C4-2B (cell line): ENCODE data around the gene MOB3B.
"Not testable (repeated sequence)": the region's sequence is repeated elsewhere in the genome, so short reads cannot be mapped to it uniquely, and the experiment has no call there.

Source experiments
- H3K27ac ChIP-seq: fragments of 450-650 bp; 2 replicates; pipeline ENCODE4 v1.5.1; 2017
- ZFX ChIP-seq: fragments of 450-650 bp; IDR thresholded peaks from 2 replicates; pipeline ENCODE4 v1.6.1; 2017
- TF ChIP-seq, protein P1 (sequence below): fragments of 450-650 bp; conservative IDR thresholded peaks from 2 replicates; pipeline ENCODE4 v1.5.1; 2017; ENCODE audit warnings: mild to moderate bottlenecking

MOB3B gene

DNA sequence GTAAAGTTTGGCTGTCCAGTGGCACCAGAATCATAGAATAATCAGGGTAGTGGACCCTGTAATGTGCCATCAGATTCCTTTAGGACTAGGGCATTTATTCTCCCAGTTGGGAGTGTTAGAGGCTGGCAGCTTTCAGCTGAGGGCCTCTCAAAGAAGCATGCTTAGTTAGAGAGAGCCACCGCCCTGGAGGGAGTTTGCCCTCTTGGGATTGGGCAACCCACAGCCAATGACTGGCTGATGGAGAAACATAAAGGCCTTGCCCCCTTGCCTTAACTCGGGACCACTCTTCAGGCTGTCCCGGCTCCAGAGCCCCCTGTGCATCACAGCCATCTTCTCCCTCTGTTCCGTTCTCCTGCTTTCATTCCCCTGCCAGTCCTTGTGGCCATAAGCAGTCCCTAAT is 26.0 kb downstream of the MOB3B start:
- no peak overlapping the region for H3K27ac ChIP-seq
- TF ChIP-seq, protein P1, sequence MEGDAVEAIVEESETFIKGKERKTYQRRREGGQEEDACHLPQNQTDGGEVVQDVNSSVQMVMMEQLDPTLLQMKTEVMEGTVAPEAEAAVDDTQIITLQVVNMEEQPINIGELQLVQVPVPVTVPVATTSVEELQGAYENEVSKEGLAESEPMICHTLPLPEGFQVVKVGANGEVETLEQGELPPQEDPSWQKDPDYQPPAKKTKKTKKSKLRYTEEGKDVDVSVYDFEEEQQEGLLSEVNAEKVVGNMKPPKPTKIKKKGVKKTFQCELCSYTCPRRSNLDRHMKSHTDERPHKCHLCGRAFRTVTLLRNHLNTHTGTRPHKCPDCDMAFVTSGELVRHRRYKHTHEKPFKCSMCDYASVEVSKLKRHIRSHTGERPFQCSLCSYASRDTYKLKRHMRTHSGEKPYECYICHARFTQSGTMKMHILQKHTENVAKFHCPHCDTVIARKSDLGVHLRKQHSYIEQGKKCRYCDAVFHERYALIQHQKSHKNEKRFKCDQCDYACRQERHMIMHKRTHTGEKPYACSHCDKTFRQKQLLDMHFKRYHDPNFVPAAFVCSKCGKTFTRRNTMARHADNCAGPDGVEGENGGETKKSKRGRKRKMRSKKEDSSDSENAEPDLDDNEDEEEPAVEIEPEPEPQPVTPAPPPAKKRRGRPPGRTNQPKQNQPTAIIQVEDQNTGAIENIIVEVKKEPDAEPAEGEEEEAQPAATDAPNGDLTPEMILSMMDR = no peak
- no peak for TF ChIP-seq ZFX

- H3K27ac ChIP-seq = not testable (repeated sequence)
Observed at GRCh38 chr9:27500902-27501301, 28.7 kb downstream of the MOB3B start.

- no peak overlapping the region for H3K27ac ChIP-seq
Observed at GRCh38 chr9:27499451-27499850, 30.2 kb downstream of the MOB3B start.

GRCh38 chr9:27497883-27498417 is 31.7 kb downstream of the MOB3B start:
- TF ChIP-seq, protein P1 = no peak
- TF ChIP-seq ZFX = no peak
- H3K27ac ChIP-seq = no peak overlapping the region

More at GRCh38 chr9:27499451-27499850, 30.2 kb downstream of the MOB3B start:
- TF ChIP-seq ZFX = no peak
- TF ChIP-seq, protein P1 = no peak

DNA sequence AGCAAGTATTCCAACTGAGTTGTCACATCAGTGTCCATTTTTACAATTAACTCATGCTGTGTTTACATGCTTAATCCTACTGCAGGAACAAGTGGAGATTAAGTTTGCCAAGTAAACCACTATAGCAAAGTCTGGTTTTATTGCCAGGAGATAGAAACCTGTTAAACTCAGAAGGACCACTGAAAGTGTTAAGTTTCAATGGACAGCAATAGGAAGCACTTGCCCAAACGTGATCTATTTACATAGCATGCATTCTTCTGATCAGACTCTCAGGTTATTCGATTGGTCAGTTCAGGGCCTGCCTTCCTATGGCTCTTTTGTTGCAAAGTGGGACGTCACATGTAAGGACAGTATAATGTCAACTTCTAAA is 33.5 kb downstream of the MOB3B start:
- TF ChIP-seq, protein P1 = no peak
- no peak for TF ChIP-seq ZFX
- no peak overlapping the region for H3K27ac ChIP-seq

DNA sequence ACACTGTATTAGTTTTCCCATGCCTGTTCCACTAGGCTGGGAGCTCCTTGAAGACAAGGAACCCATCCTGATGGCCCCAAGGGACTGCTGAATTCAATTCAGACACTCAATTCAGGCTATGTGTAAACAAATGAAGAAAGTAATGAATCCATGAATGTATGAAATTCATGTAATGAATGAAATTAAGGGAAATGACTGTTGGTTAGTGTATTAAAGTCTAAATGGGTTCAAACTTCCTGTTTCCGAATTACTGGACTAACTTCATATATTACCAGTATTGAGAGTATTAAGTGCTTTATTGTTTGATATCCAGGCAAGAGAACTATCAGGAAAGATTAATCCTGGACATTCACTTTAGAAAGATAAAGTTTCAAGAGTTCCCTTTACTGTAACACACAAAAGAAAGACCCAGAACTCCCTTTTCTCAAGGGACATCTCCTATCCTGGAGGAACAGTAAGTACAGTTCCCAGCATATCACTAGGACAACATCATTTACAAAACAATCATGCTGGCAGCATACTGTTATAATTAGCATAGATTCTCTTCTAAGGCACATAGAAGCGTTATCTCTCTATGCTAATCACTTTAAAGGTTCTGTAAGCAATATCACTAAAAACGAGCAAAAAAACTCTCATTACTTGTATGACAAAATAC is 34.0 kb downstream of the MOB3B start:
- TF ChIP-seq, protein P1 = no peak
- no peak for TF ChIP-seq ZFX
- H3K27ac ChIP-seq = no peak overlapping the region

DNA sequence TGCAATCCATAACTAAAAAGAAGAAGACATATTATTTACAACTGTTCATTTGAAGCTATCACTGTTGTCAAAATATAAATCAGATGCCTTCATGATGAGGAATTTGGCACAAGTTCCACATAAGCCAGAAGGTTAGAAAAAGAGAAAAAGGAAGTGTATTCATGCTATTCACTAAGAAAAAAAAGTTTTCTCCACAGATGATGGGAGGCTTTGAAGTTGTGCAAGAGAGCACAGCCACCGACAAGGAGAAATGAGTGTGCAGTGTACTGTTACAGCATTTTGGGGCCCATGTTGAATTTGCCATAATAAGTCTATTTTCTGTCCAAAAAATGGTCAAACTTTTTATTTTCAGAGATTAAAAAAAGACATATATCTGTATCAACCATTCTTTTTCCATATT is 38.5 kb downstream of the MOB3B start:
- TF ChIP-seq ZFX = no peak
- TF ChIP-seq, protein P1 = no peak
- no peak overlapping the region for H3K27ac ChIP-seq
